Fibroblast of pulmonary artery (primary cell): Measurements from ENCODE around the gene DNAJC3.
"Not testable (repeated sequence)": the region's sequence is repeated elsewhere in the genome, so short reads cannot be mapped to it uniquely, and the experiment has no call there.

ENCODE experiments used
- DNase-seq: peaks from one replicate; pipeline ENCODE4 v3.0.0-alpha.2; 2010; ENCODE audit warnings: low read depth
- H3K4me3 ChIP-seq: replicated peaks from 2 replicates; pipeline ENCODE4 v1.5.1; 2011; ENCODE audit warnings: low read depth, mild to moderate bottlenecking, control low read depth, low read length, moderate library complexity
- CTCF ChIP-seq: IDR thresholded peaks from 2 replicates; pipeline ENCODE4 v1.5.1; 2011; ENCODE audit warnings: mild to moderate bottlenecking, control low read depth, low read length, inconsistent platforms; ENCODE audit errors: missing control alignments

The DNAJC3 gene

DNA sequence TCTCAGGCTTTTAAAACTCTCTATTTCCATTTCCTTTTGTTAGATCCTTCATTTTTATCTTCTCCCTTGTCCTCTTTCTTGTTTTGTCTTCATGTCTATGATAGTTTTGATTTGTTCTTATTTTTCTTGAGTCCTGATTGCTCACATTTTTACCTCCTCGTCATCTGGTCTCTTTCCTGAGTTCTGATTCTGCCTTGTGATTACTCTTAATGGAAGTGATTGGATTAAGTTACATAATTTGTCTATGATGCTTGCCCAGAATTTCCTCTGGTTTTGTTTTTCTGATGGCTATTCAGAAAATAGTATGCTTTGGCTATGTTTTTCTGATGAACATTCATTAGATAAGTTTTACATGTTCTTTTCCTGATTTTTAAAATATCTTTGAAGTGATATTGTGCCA lies 102.6 kb downstream of the DNAJC3 start:
- DNase-seq: no peak
- H3K4me3 ChIP-seq: no peak overlapping the region
- TF ChIP-seq CTCF: no peak

GRCh38 chr13:95781016-95781415 lies 104.1 kb downstream of the DNAJC3 start:
- TF ChIP-seq CTCF: no peak
- no peak for DNase-seq

GRCh38 chr13:95781940-95782339 lies 105.0 kb downstream of the DNAJC3 start:
- DNase-seq, H3K4me3 ChIP-seq: not testable (repeated sequence)

More at GRCh38 chr13:95781016-95781415, 104.1 kb downstream of the DNAJC3 start:
- H3K4me3 ChIP-seq: no peak overlapping the region

- H3K4me3 ChIP-seq: no peak overlapping the region
- TF ChIP-seq CTCF: no peak
These were observed 106.8 kb downstream of the DNAJC3 start for GRCh38 chr13:95783747-95784146.

DNA sequence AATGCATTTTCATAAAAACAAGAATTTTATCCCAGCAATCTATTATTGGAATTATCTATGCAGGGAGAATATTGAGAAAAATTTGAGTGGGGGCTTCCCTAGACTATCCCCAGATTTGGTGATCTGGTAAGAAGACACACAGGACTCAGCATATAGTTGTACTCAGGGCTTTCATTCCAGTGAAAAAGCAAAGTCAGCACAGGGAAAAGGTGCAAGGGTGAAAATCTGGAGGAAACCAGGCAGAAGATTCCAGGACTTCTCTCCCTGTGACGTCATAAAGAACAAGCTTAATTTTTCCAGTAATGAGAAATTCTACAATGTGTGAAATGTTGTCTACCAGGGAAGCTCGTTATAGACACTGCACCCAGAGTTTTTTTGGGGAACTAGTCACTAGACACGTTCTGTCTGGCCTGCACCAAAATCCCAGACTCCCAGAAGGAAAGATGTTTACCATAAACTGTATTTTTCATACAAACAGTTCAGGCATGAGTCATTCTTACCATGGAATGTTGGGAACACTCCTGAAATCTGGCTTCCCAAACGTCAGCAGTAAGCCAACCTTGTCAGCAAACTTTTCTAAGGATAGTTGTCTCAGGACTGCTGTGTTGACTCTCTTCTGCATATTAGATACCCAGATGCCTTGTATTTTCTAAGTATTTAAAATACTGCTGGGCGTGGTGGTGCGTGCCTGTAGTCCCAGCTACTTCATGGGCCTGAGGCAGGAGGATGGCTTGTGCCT lies 107.4 kb downstream of the DNAJC3 start:
- TF ChIP-seq CTCF: no peak
- peak; percentile 91 for DNase-seq
- H3K4me3 ChIP-seq: no peak overlapping the region

More at GRCh38 chr13:95783747-95784146, 106.8 kb downstream of the DNAJC3 start:
- no peak for DNase-seq

GRCh38 chr13:95784900-95785290 lies 108.0 kb downstream of the DNAJC3 start:
- DNase-seq: peak; percentile 37
- no peak for TF ChIP-seq CTCF
- no peak overlapping the region for H3K4me3 ChIP-seq

- no peak overlapping the region for H3K4me3 ChIP-seq
- TF ChIP-seq CTCF: no peak
- no peak for DNase-seq
These were observed 110.6 kb downstream of the DNAJC3 start for GRCh38 chr13:95787356-95788099.
